Activated naive CD8-positive, alpha-beta T cell (primary cell): ENCODE results near the gene RBPMS2.
"Not testable (repeated sequence)": the region's sequence is repeated elsewhere in the genome, so short reads cannot be mapped to it uniquely, and the experiment has no call there.

Source experiments
- H3K27ac Mint-ChIP-seq: one replicate; pipeline ENCODE4 v1.8.0; 2021; ENCODE audit warnings: mixed read lengths
- H3K27me3 Mint-ChIP-seq: one replicate; pipeline ENCODE4 v1.8.0; 2021; ENCODE audit warnings: mixed read lengths
- H3K36me3 Mint-ChIP-seq: one replicate; pipeline ENCODE4 v1.8.0; 2021; ENCODE audit warnings: mixed read lengths
- H3K4me1 Mint-ChIP-seq: one replicate; pipeline ENCODE4 v1.8.0; 2021; ENCODE audit warnings: low read depth, mixed read lengths
- H3K4me3 Mint-ChIP-seq: one replicate; pipeline ENCODE4 v1.8.0; 2021; ENCODE audit warnings: mild to moderate bottlenecking, mixed read lengths
- H3K9me3 Mint-ChIP-seq: one replicate; pipeline ENCODE4 v1.8.0; 2021; ENCODE audit warnings: low read depth, mixed read lengths

RBPMS2 gene

GRCh38 chr15:64749999-64750657 is 25.3 kb downstream of the RBPMS2 start:
- Mint-ChIP-seq H3K9me3 (no peaks in the 10 kb centered on the region), H3K4me1 (no peaks in the 10 kb centered on the region), H3K36me3 (no peaks in the 10 kb centered on the region), H3K27ac (no peak overlapping the region), H3K27me3 (peaks cover 2% of the 10 kb centered on the region), H3K4me3 (no peak overlapping the region)

- peaks cover 2% of the 10 kb centered on the region for H3K27me3 Mint-ChIP-seq
- H3K36me3 Mint-ChIP-seq = no peaks in the 10 kb centered on the region
- no peaks in the 10 kb centered on the region for H3K9me3 Mint-ChIP-seq
- no peak overlapping the region for H3K4me3 Mint-ChIP-seq
- no peaks in the 10 kb centered on the region for H3K4me1 Mint-ChIP-seq
- H3K27ac Mint-ChIP-seq = no peak overlapping the region
These were observed 26.2 kb downstream of the RBPMS2 start for GRCh38 chr15:64749167-64749566.

DNA sequence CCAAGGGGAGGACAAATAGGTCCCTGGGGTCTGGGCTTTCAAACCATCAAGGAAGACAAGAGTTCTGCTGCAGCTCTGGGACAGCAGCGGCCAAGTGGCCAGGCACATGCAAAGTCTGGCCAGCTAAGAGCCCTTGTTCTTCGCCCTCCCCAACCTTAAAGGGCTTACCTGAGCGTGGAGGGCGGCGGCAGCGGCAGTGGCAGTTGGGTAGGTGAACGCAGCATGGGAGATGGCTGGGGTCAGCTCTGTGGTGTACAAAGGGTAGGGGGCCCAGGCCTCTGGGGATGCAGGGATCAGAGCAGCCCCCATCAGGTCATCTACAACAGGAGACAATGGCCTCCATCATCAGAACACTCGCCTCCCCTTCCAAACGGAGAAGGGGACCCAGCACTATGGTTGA is 27.1 kb downstream of the RBPMS2 start:
- H3K27ac Mint-ChIP-seq = no peak overlapping the region
- no peak overlapping the region for H3K4me3 Mint-ChIP-seq
- no peaks in the 10 kb centered on the region for H3K9me3 Mint-ChIP-seq
- no peaks in the 10 kb centered on the region for H3K36me3 Mint-ChIP-seq
- no peaks in the 10 kb centered on the region for H3K4me1 Mint-ChIP-seq
- H3K27me3 Mint-ChIP-seq = peaks cover 2% of the 10 kb centered on the region

DNA sequence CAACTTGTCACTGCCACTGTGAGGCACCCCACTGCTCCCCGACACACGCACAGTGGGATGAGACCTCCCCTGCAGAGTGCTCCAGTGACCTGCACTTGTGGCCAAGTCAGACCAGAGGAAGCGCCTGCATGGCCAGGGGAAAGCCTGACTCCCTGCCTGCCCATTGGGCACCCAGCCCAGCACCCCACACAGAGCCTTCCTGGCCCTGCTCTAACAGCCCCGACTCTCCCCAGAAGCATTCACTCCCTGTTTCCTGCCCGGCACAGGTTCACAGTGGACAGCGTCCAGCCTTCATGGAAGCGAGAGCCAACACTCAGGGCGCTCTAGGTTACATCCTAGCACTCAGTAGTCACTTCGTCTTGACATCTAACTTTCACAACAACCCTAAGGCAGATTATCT is 27.8 kb downstream of the RBPMS2 start:
- no peaks in the 10 kb centered on the region for H3K36me3 Mint-ChIP-seq
- peaks cover 2% of the 10 kb centered on the region for H3K27me3 Mint-ChIP-seq
- H3K4me3 Mint-ChIP-seq = no peak overlapping the region
- H3K27ac Mint-ChIP-seq = no peak overlapping the region
- H3K4me1 Mint-ChIP-seq = no peaks in the 10 kb centered on the region
- H3K9me3 Mint-ChIP-seq = no peaks in the 10 kb centered on the region

- H3K36me3 Mint-ChIP-seq = no peaks in the 10 kb centered on the region
- H3K9me3 Mint-ChIP-seq = no peaks in the 10 kb centered on the region
- H3K27me3 Mint-ChIP-seq = peaks cover 2% of the 10 kb centered on the region
- no peak overlapping the region for H3K27ac Mint-ChIP-seq
- no peak overlapping the region for H3K4me3 Mint-ChIP-seq
- no peaks in the 10 kb centered on the region for H3K4me1 Mint-ChIP-seq
These were observed 28.5 kb downstream of the RBPMS2 start for GRCh38 chr15:64746921-64747320.

GRCh38 chr15:64746356-64746755 is 29.0 kb downstream of the RBPMS2 start:
- Mint-ChIP-seq H3K9me3 (no peaks in the 10 kb centered on the region), H3K4me3 (no peak overlapping the region), H3K27ac (no peak overlapping the region), H3K27me3 (peaks cover 2% of the 10 kb centered on the region), H3K36me3 (no peaks in the 10 kb centered on the region), H3K4me1 (no peaks in the 10 kb centered on the region)

- H3K36me3 Mint-ChIP-seq = no peaks in the 10 kb centered on the region
- H3K9me3 Mint-ChIP-seq = no peaks in the 10 kb centered on the region
- no peaks in the 10 kb centered on the region for H3K4me1 Mint-ChIP-seq
- H3K27me3 Mint-ChIP-seq = peaks cover 2% of the 10 kb centered on the region
- H3K4me3 Mint-ChIP-seq = no peak overlapping the region
- no peak overlapping the region for H3K27ac Mint-ChIP-seq
These were observed 31.7 kb downstream of the RBPMS2 start for GRCh38 chr15:64743691-64744090.

DNA sequence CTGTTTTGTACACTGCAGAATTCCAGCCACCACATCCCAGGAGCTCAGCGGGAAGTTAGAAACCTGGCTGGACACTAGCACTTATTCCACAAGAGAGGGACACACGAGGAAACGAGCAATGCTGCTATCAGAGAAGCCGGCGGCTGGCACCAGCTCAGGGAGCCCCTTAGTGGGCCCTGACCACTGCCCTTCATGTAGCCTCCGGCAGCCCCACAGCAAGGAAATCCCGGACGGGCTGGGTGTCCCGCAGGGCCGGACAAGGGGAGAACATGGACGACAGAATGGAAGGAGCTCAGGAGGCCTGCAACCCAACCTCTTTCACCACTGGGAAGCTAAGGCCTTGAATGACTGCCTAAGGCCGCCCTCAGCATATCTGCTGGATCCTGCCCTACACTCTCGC is 32.5 kb downstream of the RBPMS2 start:
- no peak overlapping the region for H3K4me3 Mint-ChIP-seq
- H3K9me3 Mint-ChIP-seq = no peaks in the 10 kb centered on the region
- peaks cover 2% of the 10 kb centered on the region for H3K27me3 Mint-ChIP-seq
- H3K27ac Mint-ChIP-seq = no peak overlapping the region
- H3K36me3 Mint-ChIP-seq = no peaks in the 10 kb centered on the region
- H3K4me1 Mint-ChIP-seq = no peaks in the 10 kb centered on the region

GRCh38 chr15:64742385-64742784 is 33.0 kb downstream of the RBPMS2 start:
- Mint-ChIP-seq H3K36me3 (no peaks in the 10 kb centered on the region), H3K27me3 (no peaks in the 10 kb centered on the region), H3K9me3 (no peaks in the 10 kb centered on the region), H3K4me1 (no peaks in the 10 kb centered on the region), H3K27ac (no peak overlapping the region), H3K4me3 (no peak overlapping the region)

DNA sequence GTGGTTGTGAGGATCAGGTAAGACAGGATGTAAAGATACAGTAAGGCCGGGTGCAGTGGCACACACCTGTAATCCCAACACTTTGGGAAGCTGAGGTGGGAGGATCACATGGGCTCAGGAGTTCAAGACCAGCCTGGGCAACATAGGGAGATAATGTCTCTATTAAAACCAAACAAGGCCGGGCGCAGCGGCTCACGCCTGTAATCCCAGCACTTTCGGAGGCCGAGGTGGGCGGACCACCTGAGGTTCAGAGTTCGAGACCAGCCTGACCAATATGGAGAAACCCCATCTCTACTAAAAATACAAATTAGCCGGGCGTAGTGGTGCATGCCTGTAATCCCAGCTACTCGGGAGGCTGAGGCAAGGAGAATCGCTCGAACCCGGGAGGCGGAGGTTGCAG is 33.7 kb downstream of the RBPMS2 start:
- H3K27ac Mint-ChIP-seq, H3K27me3 Mint-ChIP-seq, H3K4me1 Mint-ChIP-seq, H3K36me3 Mint-ChIP-seq, H3K4me3 Mint-ChIP-seq, H3K9me3 Mint-ChIP-seq: not testable (repeated sequence)

GRCh38 chr15:64740311-64741170 is 34.8 kb downstream of the RBPMS2 start:
- H3K4me1 Mint-ChIP-seq = no peaks in the 10 kb centered on the region
- H3K27me3 Mint-ChIP-seq = no peaks in the 10 kb centered on the region
- H3K27ac Mint-ChIP-seq = no peak overlapping the region
- H3K36me3 Mint-ChIP-seq = no peaks in the 10 kb centered on the region
- H3K9me3 Mint-ChIP-seq = no peaks in the 10 kb centered on the region
- H3K4me3 Mint-ChIP-seq = no peak overlapping the region

GRCh38 chr15:64739577-64740143 is 35.7 kb downstream of the RBPMS2 start:
- Mint-ChIP-seq H3K27ac (no peak overlapping the region), H3K9me3 (no peaks in the 10 kb centered on the region), H3K4me3 (no peak overlapping the region), H3K36me3 (no peaks in the 10 kb centered on the region), H3K27me3 (no peaks in the 10 kb centered on the region), H3K4me1 (no peaks in the 10 kb centered on the region)

DNA sequence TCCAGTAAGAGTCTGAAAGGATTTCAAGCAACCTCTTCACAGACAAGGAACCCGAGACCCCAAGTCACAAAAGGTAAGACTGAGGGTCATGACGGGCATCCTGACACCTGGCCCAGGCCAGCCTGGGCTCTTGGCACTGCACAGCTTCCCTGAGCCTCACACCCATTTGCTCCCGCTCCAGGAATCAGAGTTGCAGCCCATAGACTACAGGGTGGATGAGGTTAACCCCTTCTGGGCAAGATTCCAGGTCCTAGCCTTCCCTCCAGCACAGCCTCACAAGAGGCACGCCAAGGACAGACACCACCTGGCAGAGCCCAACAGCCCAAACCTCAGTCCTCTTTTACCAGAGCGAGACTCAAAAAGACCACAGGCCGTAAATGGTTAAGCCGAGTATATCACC is 36.2 kb downstream of the RBPMS2 start:
- Mint-ChIP-seq H3K27ac (no peak overlapping the region), H3K36me3 (no peaks in the 10 kb centered on the region), H3K4me3 (no peak overlapping the region), H3K9me3 (no peaks in the 10 kb centered on the region), H3K27me3 (no peaks in the 10 kb centered on the region), H3K4me1 (no peaks in the 10 kb centered on the region)

- no peaks in the 10 kb centered on the region for H3K27me3 Mint-ChIP-seq
- H3K4me3 Mint-ChIP-seq = no peak overlapping the region
- no peaks in the 10 kb centered on the region for H3K9me3 Mint-ChIP-seq
- H3K4me1 Mint-ChIP-seq = no peaks in the 10 kb centered on the region
- H3K36me3 Mint-ChIP-seq = no peaks in the 10 kb centered on the region
- H3K27ac Mint-ChIP-seq = no peak overlapping the region
These were observed 36.9 kb downstream of the RBPMS2 start for GRCh38 chr15:64738226-64739095.
